Nephron progenitor cell (in vitro differentiated cells): ENCODE data around the gene SSH3.

ENCODE experiments used
- DNase-seq: peaks from one replicate; pipeline ENCODE4 v3.0.0; 2021
- H3K27ac Mint-ChIP-seq: 2 replicates; pipeline ENCODE4 v1.8.0; 2021; ENCODE audit warnings: mild to moderate bottlenecking, moderate library complexity, mixed read lengths
- H3K27me3 Mint-ChIP-seq: 2 replicates; pipeline ENCODE4 v1.8.0; 2021; ENCODE audit warnings: mild to moderate bottlenecking, low read depth, mixed read lengths; ENCODE audit not compliant: poor library complexity
- H3K36me3 Mint-ChIP-seq: 2 replicates; pipeline ENCODE4 v1.8.0; 2021; ENCODE audit warnings: low read depth, mixed read lengths
- H3K4me1 Mint-ChIP-seq: 2 replicates; pipeline ENCODE4 v1.8.0; 2021; ENCODE audit warnings: mixed read lengths
- H3K4me3 Mint-ChIP-seq: 2 replicates; pipeline ENCODE4 v1.8.0; 2021; ENCODE audit warnings: mild to moderate bottlenecking, moderate library complexity, mixed read lengths
- H3K9me3 Mint-ChIP-seq: 2 replicates; pipeline ENCODE4 v1.8.0; 2021; ENCODE audit warnings: mild to moderate bottlenecking, moderate library complexity, mixed read lengths
- TF ChIP-seq, protein P1 (sequence below): fragments of 200-600 bp; sonication (generic); IDR thresholded peaks from 2 replicates; pipeline ENCODE4 v1.5.0; 2021; ENCODE audit warnings: antibody characterized with exemption

The SSH3 gene

DNA sequence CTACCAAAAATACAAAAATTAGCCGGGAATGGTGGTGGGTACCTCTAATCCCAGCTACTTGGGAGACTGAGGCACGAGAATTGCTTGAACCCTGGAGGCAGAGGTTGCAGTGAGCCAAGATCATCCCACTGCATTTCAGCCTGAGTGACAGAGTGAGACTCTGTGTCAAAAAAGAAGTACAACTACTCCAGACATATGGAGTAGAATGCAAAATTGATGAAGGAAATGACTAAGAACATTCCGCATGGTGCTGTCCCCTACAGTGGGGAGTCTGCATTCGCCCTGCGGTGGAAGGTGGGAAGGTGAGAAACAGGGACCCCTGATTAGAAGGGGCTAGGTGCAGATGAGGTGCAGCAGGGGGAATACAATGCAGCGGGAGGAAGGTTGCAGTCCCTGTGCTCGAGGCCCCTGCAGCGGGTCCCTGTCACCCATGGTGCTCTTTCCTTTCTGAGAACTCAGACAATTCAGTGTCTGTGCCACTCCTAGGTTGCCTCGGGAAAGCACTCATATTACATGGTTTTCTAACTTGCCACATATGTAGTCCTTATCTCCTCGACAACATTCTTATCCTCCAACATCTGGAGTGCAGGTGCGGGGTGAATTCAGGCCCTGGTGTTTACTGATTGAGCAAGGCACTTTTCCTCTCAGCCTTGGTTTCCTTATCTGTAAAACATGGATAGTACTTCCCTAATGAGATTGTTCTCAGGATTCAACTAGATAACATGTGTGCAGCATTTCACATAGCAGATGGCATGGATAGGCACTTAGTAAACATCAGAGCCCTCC is 44.8 kb downstream of the SSH3 start:
- Mint-ChIP-seq H3K9me3 (no peaks in the 10 kb centered on the region), H3K4me3 (peak overlapping the region; percentile 44), H3K27ac (peak overlapping the region; percentile 69), H3K36me3 (no peaks in the 10 kb centered on the region), H3K27me3 (peaks cover 9% of the 10 kb centered on the region), H3K4me1 (peaks cover 40% of the 10 kb centered on the region)
- DNase-seq, result no peak
- TF ChIP-seq, protein P1, sequence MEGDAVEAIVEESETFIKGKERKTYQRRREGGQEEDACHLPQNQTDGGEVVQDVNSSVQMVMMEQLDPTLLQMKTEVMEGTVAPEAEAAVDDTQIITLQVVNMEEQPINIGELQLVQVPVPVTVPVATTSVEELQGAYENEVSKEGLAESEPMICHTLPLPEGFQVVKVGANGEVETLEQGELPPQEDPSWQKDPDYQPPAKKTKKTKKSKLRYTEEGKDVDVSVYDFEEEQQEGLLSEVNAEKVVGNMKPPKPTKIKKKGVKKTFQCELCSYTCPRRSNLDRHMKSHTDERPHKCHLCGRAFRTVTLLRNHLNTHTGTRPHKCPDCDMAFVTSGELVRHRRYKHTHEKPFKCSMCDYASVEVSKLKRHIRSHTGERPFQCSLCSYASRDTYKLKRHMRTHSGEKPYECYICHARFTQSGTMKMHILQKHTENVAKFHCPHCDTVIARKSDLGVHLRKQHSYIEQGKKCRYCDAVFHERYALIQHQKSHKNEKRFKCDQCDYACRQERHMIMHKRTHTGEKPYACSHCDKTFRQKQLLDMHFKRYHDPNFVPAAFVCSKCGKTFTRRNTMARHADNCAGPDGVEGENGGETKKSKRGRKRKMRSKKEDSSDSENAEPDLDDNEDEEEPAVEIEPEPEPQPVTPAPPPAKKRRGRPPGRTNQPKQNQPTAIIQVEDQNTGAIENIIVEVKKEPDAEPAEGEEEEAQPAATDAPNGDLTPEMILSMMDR, result no peak

DNA sequence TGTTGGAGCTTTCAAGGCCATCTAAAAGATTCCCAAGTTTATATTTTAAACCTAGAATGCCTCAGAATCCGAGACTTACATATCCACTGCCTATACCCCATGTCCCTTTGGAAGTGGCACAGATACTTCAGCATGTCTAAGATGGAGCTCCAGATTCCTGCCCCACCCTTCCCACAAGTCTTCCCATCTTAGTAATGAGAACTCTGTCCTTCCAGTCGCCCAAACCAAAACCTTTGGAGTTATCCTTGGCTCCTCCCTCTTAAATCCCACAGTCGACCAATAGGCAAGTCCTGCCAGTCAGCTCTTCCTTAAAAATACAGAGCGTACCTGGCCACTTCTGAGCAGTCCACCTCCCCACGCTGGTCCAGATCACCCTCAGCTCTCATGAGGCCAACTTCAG is 45.7 kb downstream of the SSH3 start:
- peaks cover 47% of the 10 kb centered on the region for H3K4me1 Mint-ChIP-seq
- no peaks in the 10 kb centered on the region for H3K9me3 Mint-ChIP-seq
- H3K27ac Mint-ChIP-seq, result no peak overlapping the region
- DNase-seq, result no peak
- TF ChIP-seq, protein P1, result no peak
- H3K36me3 Mint-ChIP-seq, result no peaks in the 10 kb centered on the region
- H3K4me3 Mint-ChIP-seq, result no peak overlapping the region
- H3K27me3 Mint-ChIP-seq, result peaks cover 9% of the 10 kb centered on the region

DNA sequence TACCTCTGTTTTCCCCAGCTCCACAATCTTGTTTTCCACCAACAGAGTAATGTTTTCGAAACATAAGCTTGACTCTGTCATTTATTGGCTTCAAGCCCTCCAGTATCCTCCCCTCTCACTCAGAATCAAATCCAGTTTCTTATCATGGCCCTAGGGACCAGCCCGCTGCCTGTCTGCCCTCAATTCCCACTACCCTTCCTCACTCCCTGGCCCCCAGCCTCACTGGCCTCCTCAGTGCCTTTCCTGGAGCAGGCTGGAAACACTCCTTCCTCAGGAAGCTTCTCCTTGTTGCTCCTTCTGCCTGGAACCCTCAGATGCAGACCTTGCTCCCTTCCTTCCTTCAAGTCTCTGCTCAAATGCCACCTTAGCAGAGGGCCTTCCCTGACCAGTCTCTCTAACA is 46.1 kb downstream of the SSH3 start:
- Mint-ChIP-seq H3K4me3 (no peak overlapping the region), H3K27ac (peak overlapping the region; percentile 21), H3K9me3 (no peaks in the 10 kb centered on the region), H3K36me3 (no peaks in the 10 kb centered on the region), H3K27me3 (peaks cover 9% of the 10 kb centered on the region), H3K4me1 (peaks cover 52% of the 10 kb centered on the region)
- no peak for DNase-seq
- TF ChIP-seq, protein P1, result no peak

DNA sequence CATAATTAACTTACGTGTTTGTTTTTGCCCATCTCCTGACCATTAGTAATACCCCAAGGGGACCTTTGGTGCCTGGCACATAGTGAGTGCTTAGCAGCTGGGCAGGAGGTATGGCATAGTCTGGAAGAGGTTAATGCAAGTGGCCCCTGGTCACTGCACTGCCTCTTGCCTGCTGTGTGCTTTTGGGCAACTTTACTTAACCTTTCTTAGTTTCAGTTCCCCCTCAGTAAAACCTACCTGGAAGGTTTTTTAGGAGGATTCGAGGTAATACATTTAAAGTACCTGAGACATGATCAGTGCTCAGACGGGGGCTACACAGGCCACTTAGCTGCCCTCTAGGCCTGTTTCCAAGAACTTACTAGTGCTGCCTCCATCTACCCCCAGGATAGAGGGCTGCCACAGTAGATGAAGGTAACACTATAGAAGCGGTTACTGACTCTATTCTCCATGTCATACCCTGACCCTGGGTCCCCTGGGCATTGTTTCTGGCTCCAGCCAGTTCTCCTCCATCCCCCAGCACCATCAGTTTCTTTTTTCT is 46.7 kb downstream of the SSH3 start:
- DNase-seq, result no peak
- Mint-ChIP-seq H3K27me3 (peaks cover 9% of the 10 kb centered on the region), H3K36me3 (no peaks in the 10 kb centered on the region), H3K9me3 (no peaks in the 10 kb centered on the region), H3K4me1 (peaks cover 57% of the 10 kb centered on the region), H3K27ac (no peak overlapping the region), H3K4me3 (no peak overlapping the region)
- TF ChIP-seq, protein P1, result no peak

DNA sequence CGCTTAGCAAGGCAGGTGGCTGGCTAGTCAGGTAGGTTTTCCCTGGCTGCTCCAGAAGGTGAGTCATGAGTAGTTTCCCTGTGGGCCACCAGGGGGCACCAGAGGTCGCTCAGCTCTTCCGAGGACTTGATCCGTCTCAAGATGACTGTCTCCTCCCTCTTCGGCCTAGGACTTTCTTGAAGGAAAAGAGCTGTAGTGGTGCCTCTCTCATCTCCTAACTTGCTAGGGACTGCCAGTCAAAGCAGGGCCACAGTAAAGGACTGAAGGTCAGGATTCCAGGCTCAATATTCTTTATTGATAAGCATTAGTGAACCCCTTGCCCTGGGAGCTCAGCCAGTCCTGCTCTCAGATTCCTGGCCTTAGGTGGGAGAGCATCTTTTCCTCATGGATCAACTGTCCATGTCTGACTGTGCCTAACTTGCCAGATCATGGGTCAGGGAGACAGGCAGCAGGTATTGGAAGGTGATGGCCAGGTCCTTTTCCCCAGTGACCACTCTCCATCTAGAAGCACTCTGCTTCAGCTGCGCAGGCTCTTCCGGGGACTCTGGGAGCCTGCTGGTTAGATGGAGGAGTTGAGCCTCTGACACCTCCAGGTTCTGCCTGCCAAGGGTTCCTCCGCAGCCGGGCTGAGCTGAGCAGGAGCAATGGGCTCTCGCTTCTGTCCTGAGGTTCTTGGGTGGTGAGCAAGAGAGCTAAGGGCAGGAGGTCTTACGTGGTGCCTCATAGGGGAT is 48.1 kb downstream of the SSH3 start:
- no peaks in the 10 kb centered on the region for H3K9me3 Mint-ChIP-seq
- DNase-seq, result peak; percentile 64
- H3K4me3 Mint-ChIP-seq, result peak overlapping the region; percentile 61
- H3K4me1 Mint-ChIP-seq, result peaks cover 62% of the 10 kb centered on the region
- H3K36me3 Mint-ChIP-seq, result no peaks in the 10 kb centered on the region
- H3K27me3 Mint-ChIP-seq, result peaks cover 9% of the 10 kb centered on the region
- peak overlapping the region; percentile 54 for H3K27ac Mint-ChIP-seq
- TF ChIP-seq, protein P1, result peak; percentile 91
